NK-92 (cell line): Measurements from ENCODE around the gene PKP3.
"Not testable (repeated sequence)": the region's sequence is repeated elsewhere in the genome, so short reads cannot be mapped to it uniquely, and the experiment has no call there.

Experiments used
- DNase-seq: peaks from one replicate; lab custom pipeline; 2025; ENCODE audit not compliant: unreplicated experiment; lab: John Stamatoyannopoulos, UW

PKP3 gene

DNA sequence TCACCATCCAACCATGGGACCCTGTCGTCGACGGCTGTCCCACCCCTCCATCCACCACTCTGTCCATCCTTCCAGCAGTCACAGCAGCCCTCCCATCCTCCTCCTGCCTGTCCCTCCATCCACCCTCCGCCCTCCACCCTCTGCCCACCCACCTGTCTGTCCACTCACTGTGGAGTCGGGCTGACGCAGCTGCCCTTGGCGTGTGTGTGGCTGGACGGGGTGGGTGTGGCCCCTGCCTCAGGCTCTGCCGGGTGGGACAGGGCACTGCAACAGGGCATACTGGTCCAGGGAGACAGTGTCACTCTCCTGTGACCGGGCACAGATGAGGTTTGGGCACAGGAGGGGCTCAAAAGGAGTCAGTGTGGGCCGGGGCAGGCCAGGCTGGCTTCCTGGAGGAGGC is 1.9 kb downstream of the PKP3 start:
- no peak for DNase-seq

- no peak for DNase-seq
Observed at GRCh38 chr11:396511-396947, 2.5 kb downstream of the PKP3 start.

DNA sequence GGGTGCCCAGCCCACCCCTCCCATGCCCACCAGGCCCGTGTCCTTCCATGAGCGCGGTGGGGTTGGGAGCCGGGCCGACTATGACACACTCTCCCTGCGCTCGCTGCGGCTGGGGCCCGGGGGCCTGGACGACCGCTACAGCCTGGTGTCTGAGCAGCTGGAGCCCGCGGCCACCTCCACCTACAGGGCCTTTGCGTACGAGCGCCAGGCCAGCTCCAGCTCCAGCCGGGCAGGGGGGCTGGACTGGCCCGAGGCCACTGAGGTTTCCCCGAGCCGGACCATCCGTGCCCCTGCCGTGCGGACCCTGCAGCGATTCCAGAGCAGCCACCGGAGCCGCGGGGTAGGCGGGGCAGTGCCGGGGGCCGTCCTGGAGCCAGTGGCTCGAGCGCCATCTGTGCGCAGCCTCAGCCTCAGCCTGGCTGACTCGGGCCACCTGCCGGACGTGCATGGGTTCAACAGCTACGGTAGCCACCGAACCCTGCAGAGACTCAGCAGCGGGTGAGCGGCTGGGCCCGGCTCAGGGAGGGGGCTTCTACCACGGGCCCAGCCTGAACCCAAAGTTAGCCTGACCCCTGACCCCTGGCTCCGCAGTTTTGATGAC is 3.0 kb downstream of the PKP3 start:
- DNase-seq = no peak

DNA sequence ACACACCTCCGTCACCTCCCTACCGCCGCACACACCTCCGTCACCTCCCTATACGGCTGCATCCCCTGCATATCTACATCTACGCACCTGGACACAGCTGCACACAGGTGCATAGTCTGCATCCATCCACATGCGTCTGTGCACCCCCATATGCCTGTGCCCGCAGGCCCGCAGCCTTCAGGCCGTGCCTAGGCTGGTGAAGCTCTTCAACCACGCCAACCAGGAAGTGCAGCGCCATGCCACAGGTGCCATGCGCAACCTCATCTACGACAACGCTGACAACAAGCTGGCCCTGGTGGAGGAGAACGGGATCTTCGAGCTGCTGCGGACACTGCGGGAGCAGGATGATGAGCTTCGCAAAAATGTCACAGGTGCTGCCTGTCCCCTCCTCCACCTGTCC is 4.8 kb downstream of the PKP3 start:
- DNase-seq = no peak

- no peak for DNase-seq
Observed at GRCh38 chr11:399731-400211, 5.8 kb downstream of the PKP3 start.

DNA sequence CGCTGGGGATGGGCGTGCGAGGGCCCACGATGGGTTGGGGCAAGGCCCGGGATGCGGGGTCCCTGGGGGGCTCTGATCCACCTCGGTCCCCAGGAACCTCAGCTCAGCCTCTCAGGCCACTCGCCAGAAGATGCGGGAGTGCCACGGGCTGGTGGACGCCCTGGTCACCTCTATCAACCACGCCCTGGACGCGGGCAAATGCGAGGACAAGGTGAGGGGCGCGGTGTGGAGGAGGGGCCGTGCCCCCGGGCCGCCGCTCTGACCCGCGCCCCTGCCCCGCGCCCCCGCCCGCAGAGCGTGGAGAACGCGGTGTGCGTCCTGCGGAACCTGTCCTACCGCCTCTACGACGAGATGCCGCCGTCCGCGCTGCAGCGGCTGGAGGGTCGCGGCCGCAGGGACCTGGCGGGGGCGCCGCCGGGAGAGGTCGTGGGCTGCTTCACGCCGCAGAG is 6.3 kb downstream of the PKP3 start:
- no peak for DNase-seq

- DNase-seq = not testable (repeated sequence)
Observed at GRCh38 chr11:401196-401595, 7.2 kb downstream of the PKP3 start.

- DNase-seq = no peak
Observed at GRCh38 chr11:403021-403760, 9.2 kb downstream of the PKP3 start.

GRCh38 chr11:403761-404431 is 9.9 kb downstream of the PKP3 start:
- no peak for DNase-seq

DNA sequence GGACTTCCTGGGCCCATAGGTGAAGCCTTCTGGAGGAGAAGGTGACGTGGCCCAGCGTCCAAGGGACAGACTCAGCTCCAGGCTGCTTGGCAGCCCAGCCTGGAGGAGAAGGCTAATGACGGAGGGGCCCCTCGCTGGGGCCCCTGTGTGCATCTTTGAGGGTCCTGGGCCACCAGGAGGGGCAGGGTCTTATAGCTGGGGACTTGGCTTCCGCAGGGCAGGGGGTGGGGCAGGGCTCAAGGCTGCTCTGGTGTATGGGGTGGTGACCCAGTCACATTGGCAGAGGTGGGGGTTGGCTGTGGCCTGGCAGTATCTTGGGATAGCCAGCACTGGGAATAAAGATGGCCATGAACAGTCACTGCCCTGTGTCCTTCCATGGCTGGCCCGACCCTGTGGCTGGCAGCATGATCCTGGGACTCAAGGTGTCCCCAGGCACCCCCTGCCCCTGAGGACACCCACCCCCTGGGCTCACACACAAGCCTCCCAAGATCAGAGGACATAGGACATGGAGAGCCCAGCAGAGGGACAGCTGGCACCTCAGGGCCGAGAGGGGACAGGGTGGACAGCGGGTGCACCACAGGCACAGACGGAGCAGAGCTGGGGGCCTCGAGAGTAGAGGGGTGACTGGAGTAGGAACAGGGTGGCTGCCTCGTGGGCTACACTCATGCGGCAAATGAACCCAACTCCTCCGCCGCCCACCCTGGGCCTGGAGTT is 10.7 kb downstream of the PKP3 start:
- DNase-seq = no peak

GRCh38 chr11:405323-405953 is 11.4 kb downstream of the PKP3 start:
- no peak for DNase-seq

GRCh38 chr11:405954-406795 is 12.2 kb downstream of the PKP3 start:
- no peak for DNase-seq

DNA sequence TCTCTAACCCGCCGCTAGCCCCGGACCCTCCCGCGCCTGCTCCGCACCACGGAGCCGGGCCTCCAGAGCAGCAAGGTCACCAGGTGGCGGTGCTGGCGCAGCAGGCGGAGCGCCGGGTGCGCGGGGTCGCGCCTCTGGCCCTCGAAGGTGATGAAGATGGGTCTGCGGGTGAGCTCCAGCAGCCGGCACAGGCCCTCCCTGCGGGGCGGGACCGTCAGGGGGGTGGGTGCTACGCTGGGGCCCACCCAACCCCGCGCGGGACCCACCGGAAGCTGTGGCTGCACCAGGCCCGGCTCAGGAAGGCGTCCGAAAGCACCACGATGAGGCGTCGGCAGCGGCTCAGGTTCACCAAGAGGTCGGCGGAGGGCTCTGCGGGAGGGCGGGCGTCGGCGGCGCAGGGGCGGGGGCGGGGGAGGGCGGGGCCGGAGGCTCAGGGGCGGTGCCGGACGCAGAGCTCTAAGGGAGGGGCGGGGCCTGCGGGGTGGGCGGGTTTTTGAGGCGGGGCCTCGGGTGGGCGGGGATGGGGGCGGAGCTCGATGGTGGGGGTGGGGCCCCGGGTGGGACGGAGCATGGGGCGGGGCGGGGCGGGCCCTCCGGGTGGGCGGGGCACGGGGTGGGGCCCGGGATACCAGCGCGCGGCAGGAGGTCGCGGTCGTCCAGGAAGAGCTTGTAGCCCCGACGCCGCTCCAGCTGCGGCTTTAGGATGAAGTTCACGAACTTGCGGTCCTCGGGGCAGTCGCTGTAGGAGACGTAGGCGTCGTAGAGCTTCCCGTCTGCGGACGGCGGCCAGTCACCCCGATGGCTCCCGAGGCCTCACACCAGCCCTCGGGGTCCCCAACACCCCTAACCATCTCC is 13.0 kb downstream of the PKP3 start:
- peak; percentile 67 for DNase-seq

- DNase-seq = no peak
Observed at GRCh38 chr11:407651-408123, 13.7 kb downstream of the PKP3 start.

GRCh38 chr11:408154-409007 is 14.4 kb downstream of the PKP3 start:
- DNase-seq = no peak

GRCh38 chr11:409008-409599 is 15.1 kb downstream of the PKP3 start:
- DNase-seq = no peak

GRCh38 chr11:409600-410483 is 15.8 kb downstream of the PKP3 start:
- DNase-seq = no peak
